Endodermal cell (in vitro differentiated cells): ENCODE measurements around the gene SEMA5A. TPM values are rescaled to one million over a fixed set of nuclear protein-coding genes. Genes with fewer than 3 reads are reported as not detected.

ENCODE experiments used
- DNase-seq: peaks from one replicate; pipeline ENCODE4 v3.0.0-alpha.2; 2017
- H3K27ac ChIP-seq: 2 replicates; pipeline ENCODE4 v1.5.1; 2013; ENCODE audit warnings: mild to moderate bottlenecking, low read depth, low read length, moderate library complexity
- H3K27me3 ChIP-seq: 2 replicates; pipeline ENCODE4 v1.6.1; 2013; ENCODE audit warnings: mild to moderate bottlenecking, low read length, moderate library complexity; ENCODE audit not compliant: insufficient read depth, control insufficient read depth, poor library complexity, severe bottlenecking
- H3K36me3 ChIP-seq: 2 replicates; pipeline ENCODE4 v1.7.0; 2013; ENCODE audit warnings: mild to moderate bottlenecking, low read length, moderate library complexity; ENCODE audit not compliant: control insufficient read depth, insufficient read depth
- H3K4me1 ChIP-seq: one replicate; pipeline ENCODE4 v1.7.0; 2013; ENCODE audit warnings: low read length; ENCODE audit not compliant: control insufficient read depth, insufficient read depth
- H3K4me3 ChIP-seq: 2 replicates; pipeline ENCODE4 v1.5.1; 2013; ENCODE audit warnings: mild to moderate bottlenecking, low read length, moderate library complexity
- H3K9ac ChIP-seq: 2 replicates; pipeline ENCODE4 v1.6.1; 2013; ENCODE audit warnings: mild to moderate bottlenecking, low read length, moderate library complexity; ENCODE audit not compliant: poor library complexity, severe bottlenecking; ENCODE audit errors: extremely low read depth
- H3K9me3 ChIP-seq: 2 replicates; pipeline ENCODE4 v1.6.1; 2013; ENCODE audit warnings: mild to moderate bottlenecking, low read length, moderate library complexity; ENCODE audit not compliant: control insufficient read depth
- H3K27ac Mint-ChIP-seq: 2 replicates; pipeline ENCODE4 v1.8.0; 2020; ENCODE audit warnings: mixed read lengths
- H3K27me3 Mint-ChIP-seq: 2 replicates; pipeline ENCODE4 v1.8.0; 2021; ENCODE audit warnings: mild to moderate bottlenecking, mixed read lengths; ENCODE audit not compliant: insufficient read depth
- H3K36me3 Mint-ChIP-seq: 2 replicates; pipeline ENCODE4 v1.8.0; 2020; ENCODE audit warnings: low read depth, mixed read lengths
- H3K4me1 Mint-ChIP-seq: 2 replicates; pipeline ENCODE4 v1.8.0; 2020; ENCODE audit warnings: mixed read lengths
- H3K4me3 Mint-ChIP-seq: 2 replicates; pipeline ENCODE4 v1.8.0; 2020; ENCODE audit warnings: mild to moderate bottlenecking, moderate library complexity, mixed read lengths
- H3K9me3 Mint-ChIP-seq: 2 replicates; pipeline ENCODE4 v1.8.0; 2020; ENCODE audit warnings: mild to moderate bottlenecking, mixed read lengths
- CTCF ChIP-seq: fragments of 200-600 bp; sonication (generic); conservative IDR thresholded peaks from 2 replicates; pipeline ENCODE4 v1.5.0; 2021; ENCODE audit warnings: antibody characterized with exemption, mild to moderate bottlenecking
- WGBS, 2 experiments: methylation state at CpG; one replicate each; pipeline versions ENCODE4 v1.1.5 to v1.1.7; 2013; ENCODE audit warnings: missing lambda C conversion rate in 2 of 2, mixed read lengths in 1 of 2; ENCODE audit not compliant: insufficient coverage in 1 of 2, insufficient read length in 1 of 2; 5-methylcytosine and 5-hydroxymethylcytosine counted together
- total RNA-seq, 2 donors: library from RNA; stranded (reverse); fragmentation: NEBNext Ultra II Directional in 1 of 2; extraction: Animal tissue kit (Norgen Biotek cat#: 25700) in 1 of 2; gene quantifications; 2 replicates in 1 of 2; 3 replicates in 1 of 2; pipeline ENCODE4 v1.2.1, GENCODE V29; 2021

Gene SEMA5A
- total RNA-seq, 2 donors from 2014 or later = 46.8 to 77.8 TPM

GRCh38 chr5:9533562-9534364 is 12.1 kb downstream of the SEMA5A start:
- no peak overlapping the region for H3K27ac ChIP-seq
- no peaks in the 10 kb centered on the region for H3K9me3 Mint-ChIP-seq
- peaks cover 16% of the 10 kb centered on the region for H3K36me3 Mint-ChIP-seq

GRCh38 chr5:9533096-9533495 is 12.8 kb downstream of the SEMA5A start:
- no peaks in the 10 kb centered on the region for H3K27me3 Mint-ChIP-seq
- Histone ChIP-seq H3K27me3 (no peaks in the 10 kb centered on the region), H3K4me3 (no peak overlapping the region), H3K9me3 (no peaks in the 10 kb centered on the region), H3K27ac (no peak overlapping the region), H3K9ac (no peak overlapping the region), H3K36me3 (peaks cover 21% of the 10 kb centered on the region), H3K4me1 (peaks cover 3% of the 10 kb centered on the region)
- no peak for TF ChIP-seq CTCF
- no peaks in the 10 kb centered on the region for H3K9me3 Mint-ChIP-seq
- no peak for DNase-seq
- H3K27ac Mint-ChIP-seq = no peak overlapping the region
- peaks cover 2% of the 10 kb centered on the region for H3K4me1 Mint-ChIP-seq
- 95% methylated on average over 4 of the region's 4 CpGs; no CpG with 5 or more reads in 1 of the 2 experiments for WGBS, 2 experiments
- peaks cover 16% of the 10 kb centered on the region for H3K36me3 Mint-ChIP-seq
- no peak overlapping the region for H3K4me3 Mint-ChIP-seq

More at GRCh38 chr5:9533562-9534364, 12.1 kb downstream of the SEMA5A start:
- no peaks in the 10 kb centered on the region for H3K27me3 ChIP-seq
- H3K4me1 ChIP-seq = peaks cover 3% of the 10 kb centered on the region
- TF ChIP-seq CTCF = no peak
- peaks cover 2% of the 10 kb centered on the region for H3K4me1 Mint-ChIP-seq
- H3K4me3 ChIP-seq = no peak overlapping the region
- H3K9me3 ChIP-seq = no peaks in the 10 kb centered on the region
- no peak overlapping the region for H3K4me3 Mint-ChIP-seq
- no peak overlapping the region for H3K9ac ChIP-seq
- no peaks in the 10 kb centered on the region for H3K27me3 Mint-ChIP-seq
- 88 to 97% methylated on average over 7 of the region's 7 CpGs for WGBS, 2 experiments
- H3K27ac Mint-ChIP-seq = no peak overlapping the region
- peaks cover 21% of the 10 kb centered on the region for H3K36me3 ChIP-seq
- DNase-seq = no peak

- Histone ChIP-seq H3K4me3 (no peak overlapping the region), H3K27me3 (no peaks in the 10 kb centered on the region), H3K4me1 (peaks cover 3% of the 10 kb centered on the region), H3K9ac (no peak overlapping the region), H3K9me3 (no peaks in the 10 kb centered on the region), H3K27ac (no peak overlapping the region), H3K36me3 (peaks cover 53% of the 10 kb centered on the region)
- no peak for TF ChIP-seq CTCF
- H3K4me3 Mint-ChIP-seq = no peak overlapping the region
- 92% methylated on average over 2 of the region's 2 CpGs; no CpG with 5 or more reads in 1 of the 2 experiments for WGBS, 2 experiments
- H3K9me3 Mint-ChIP-seq = no peaks in the 10 kb centered on the region
- no peaks in the 10 kb centered on the region for H3K27me3 Mint-ChIP-seq
- H3K4me1 Mint-ChIP-seq = peaks cover 2% of the 10 kb centered on the region
- DNase-seq = no peak
- peaks cover 12% of the 10 kb centered on the region for H3K36me3 Mint-ChIP-seq
- H3K27ac Mint-ChIP-seq = no peak overlapping the region
Observed at GRCh38 chr5:9529513-9529912, 16.4 kb downstream of the SEMA5A start.
